AG09319 (cell line): ENCODE data around the gene GJA1.
"Not testable (repeated sequence)": the region's sequence is repeated elsewhere in the genome, so short reads cannot be mapped to it uniquely, and the experiment has no call there.

Experiments used
- DNase-seq: peaks from one replicate; pipeline ENCODE4 v3.0.0-alpha.2; 2010; ENCODE audit warnings: low read depth; ENCODE audit errors: extremely low read depth
- CTCF ChIP-seq: IDR thresholded peaks from 2 replicates; pipeline ENCODE4 v1.5.1; 2011; ENCODE audit warnings: low read depth, mild to moderate bottlenecking, inconsistent platforms, low read length, moderate library complexity

The GJA1 gene

GRCh38 chr6:121437851-121438651 lies 2.6 kb downstream of the GJA1 start:
- no peak for TF ChIP-seq CTCF
- no peak for DNase-seq

GRCh38 chr6:121438869-121439268 lies 3.4 kb downstream of the GJA1 start:
- no peak for TF ChIP-seq CTCF

GRCh38 chr6:121439475-121439874 lies 4.0 kb downstream of the GJA1 start:
- no peak for DNase-seq
- no peak for TF ChIP-seq CTCF

More at GRCh38 chr6:121438869-121439268, 3.4 kb downstream of the GJA1 start:
- DNase-seq, result no peak

- no peak for DNase-seq
- TF ChIP-seq CTCF, result no peak
Observed at GRCh38 chr6:121439926-121440325, 4.5 kb downstream of the GJA1 start.

- TF ChIP-seq CTCF, result no peak
- no peak for DNase-seq
Observed at GRCh38 chr6:121441477-121441876, 6.0 kb downstream of the GJA1 start.

- DNase-seq, result no peak
- no peak for TF ChIP-seq CTCF
Observed at GRCh38 chr6:121442576-121442975, 7.1 kb downstream of the GJA1 start.

GRCh38 chr6:121443971-121444541 lies 8.6 kb downstream of the GJA1 start:
- TF ChIP-seq CTCF, result no peak
- no peak for DNase-seq

GRCh38 chr6:121446705-121447104 lies 11.3 kb downstream of the GJA1 start:
- not testable (repeated sequence) for DNase-seq

- DNase-seq, result not testable (repeated sequence)
Observed at GRCh38 chr6:121447746-121448145, 12.3 kb downstream of the GJA1 start.

GRCh38 chr6:121448528-121448927 lies 13.1 kb downstream of the GJA1 start:
- DNase-seq, result not testable (repeated sequence)
